ENCODE results near the gene DNAJC6. TPM values are rescaled to one million over a fixed set of nuclear protein-coding genes. Genes with fewer than 3 reads are reported as not detected.
"Not testable (repeated sequence)": the region's sequence is repeated elsewhere in the genome, so short reads cannot be mapped to it uniquely, and the experiment has no call there.

DNAJC6 gene
- total and polyA plus RNA-seq, 2 experiments from 2014 or later = 2.5 to 2.8 TPM

GRCh38 chr1:65284229-65284628 lies 25.1 kb upstream of the DNAJC6 start:
- no peak overlapping the region for H3K4me2 ChIP-seq (ENCODE audit: unreplicated experiment)
- no peak overlapping the region for H3K9ac ChIP-seq
- no peaks in the 10 kb centered on the region for H4K20me1 ChIP-seq (ENCODE audit: insufficient read depth)
- H3K79me2 ChIP-seq (ENCODE audit: insufficient read depth) = no peaks in the 10 kb centered on the region
- no peaks in the 10 kb centered on the region for H3K9me3 ChIP-seq (ENCODE audit: low read depth)
- no peak overlapping the region for H3K27ac ChIP-seq
- in situ Hi-C loops (cut with MboI) = no loop called here
- H3K27me3 ChIP-seq (replicated peaks; ENCODE audit: insufficient read depth) = no peaks in the 10 kb centered on the region
- no peaks in the 10 kb centered on the region for H3F3A ChIP-seq (ENCODE audit: insufficient read depth)
- no peaks in the 10 kb centered on the region for H3K36me3 ChIP-seq (ENCODE audit: low read depth)
- DNase-seq = no peak
- no peaks in the 10 kb centered on the region for H3K4me1 ChIP-seq (ENCODE audit: insufficient read depth)
- TF ChIP-seq EZH2 (IDR thresholded peaks at IDR 0.05; ENCODE audit: insufficient read depth, poor library complexity, severe bottlenecking) (no peak), EZH2phosphoT487 (IDR thresholded peaks at IDR 0.05; ENCODE audit: insufficient read depth, low read depth) (no peak)
- WGBS, 2 experiments (ENCODE audit: low coverage in 1 of 2, low lambda C conversion rate in 2 of 2, missing lambda C conversion rate in 2 of 2) = 87 to 90% methylated on average over 3 of the region's 3 CpGs
- no peak overlapping the region for H3K4me3 ChIP-seq
- H2AFZ ChIP-seq = no peak overlapping the region
- no peaks in the 10 kb centered on the region for H3K9me2 ChIP-seq (ENCODE audit: insufficient read depth)

GRCh38 chr1:65289449-65289848 lies 19.9 kb upstream of the DNAJC6 start:
- in situ Hi-C loops (cut with MboI) = no loop called here
- no peaks in the 10 kb centered on the region for H3F3A ChIP-seq (ENCODE audit: insufficient read depth)
- H3K9me3 ChIP-seq (ENCODE audit: low read depth) = no peaks in the 10 kb centered on the region
- TF ChIP-seq EZH2 (IDR thresholded peaks at IDR 0.05; ENCODE audit: insufficient read depth, poor library complexity, severe bottlenecking) (no peak), EZH2phosphoT487 (IDR thresholded peaks at IDR 0.05; ENCODE audit: insufficient read depth, low read depth) (no peak)
- no peaks in the 10 kb centered on the region for H3K36me3 ChIP-seq (ENCODE audit: low read depth)
- H3K4me3 ChIP-seq = no peak overlapping the region
- H3K27ac ChIP-seq = no peak overlapping the region
- no peaks in the 10 kb centered on the region for H3K9me2 ChIP-seq (ENCODE audit: insufficient read depth)
- H3K27me3 ChIP-seq (replicated peaks; ENCODE audit: insufficient read depth) = no peaks in the 10 kb centered on the region
- DNase-seq = no peak
- H3K4me1 ChIP-seq (ENCODE audit: insufficient read depth) = no peaks in the 10 kb centered on the region
- no peaks in the 10 kb centered on the region for H4K20me1 ChIP-seq (ENCODE audit: insufficient read depth)
- no peaks in the 10 kb centered on the region for H3K79me2 ChIP-seq (ENCODE audit: insufficient read depth)
- no peak overlapping the region for H3K4me2 ChIP-seq (ENCODE audit: unreplicated experiment)
- no peak overlapping the region for H3K9ac ChIP-seq
- H2AFZ ChIP-seq = no peak overlapping the region

GRCh38 chr1:65291818-65292217 lies 17.5 kb upstream of the DNAJC6 start:
- H3K9ac ChIP-seq; H3K36me3 ChIP-seq (ENCODE audit: low read depth); H3K9me3 ChIP-seq (ENCODE audit: low read depth); H3K4me2 ChIP-seq (ENCODE audit: unreplicated experiment); H3K4me3 ChIP-seq; H4K20me1 ChIP-seq (ENCODE audit: insufficient read depth); H3K9me2 ChIP-seq (ENCODE audit: insufficient read depth); H3K4me1 ChIP-seq (ENCODE audit: insufficient read depth); in situ Hi-C loops (cut with MboI); H2AFZ ChIP-seq; H3K27ac ChIP-seq; DNase-seq; H3F3A ChIP-seq (ENCODE audit: insufficient read depth); H3K27me3 ChIP-seq (replicated peaks; ENCODE audit: insufficient read depth); H3K79me2 ChIP-seq (ENCODE audit: insufficient read depth): not testable (repeated sequence)
- 77 to 84% methylated on average over 9 of the region's 9 CpGs for WGBS, 2 experiments (ENCODE audit: low coverage in 1 of 2, low lambda C conversion rate in 2 of 2, missing lambda C conversion rate in 2 of 2)

- Histone ChIP-seq H3K9ac (no peak overlapping the region), H3K27me3 (replicated peaks; ENCODE audit: insufficient read depth) (no peaks in the 10 kb centered on the region), H3K4me3 (no peak overlapping the region), H3K27ac (no peak overlapping the region), H3F3A (ENCODE audit: insufficient read depth) (no peaks in the 10 kb centered on the region), H3K9me2 (ENCODE audit: insufficient read depth) (no peaks in the 10 kb centered on the region), H2AFZ (no peak overlapping the region), H4K20me1 (ENCODE audit: insufficient read depth) (no peaks in the 10 kb centered on the region), H3K4me2 (ENCODE audit: unreplicated experiment) (no peak overlapping the region), H3K9me3 (ENCODE audit: low read depth) (no peaks in the 10 kb centered on the region), H3K4me1 (ENCODE audit: insufficient read depth) (no peaks in the 10 kb centered on the region), H3K36me3 (ENCODE audit: low read depth) (no peaks in the 10 kb centered on the region), H3K79me2 (ENCODE audit: insufficient read depth) (no peaks in the 10 kb centered on the region)
- TF ChIP-seq EZH2phosphoT487 (IDR thresholded peaks at IDR 0.05; ENCODE audit: insufficient read depth, low read depth) = no peak
- no peak for TF ChIP-seq EZH2 (IDR thresholded peaks at IDR 0.05; ENCODE audit: insufficient read depth, poor library complexity, severe bottlenecking)
- no peak for DNase-seq
- in situ Hi-C loops (cut with MboI) = no loop called here
- 64 to 74% methylated on average over 2 of the region's 2 CpGs for WGBS, 2 experiments (ENCODE audit: low coverage in 1 of 2, low lambda C conversion rate in 2 of 2, missing lambda C conversion rate in 2 of 2)
These were observed 16.3 kb upstream of the DNAJC6 start for GRCh38 chr1:65292861-65293593.

GRCh38 chr1:65297706-65298105 lies 11.6 kb upstream of the DNAJC6 start:
- no peaks in the 10 kb centered on the region for H3K9me3 ChIP-seq (ENCODE audit: low read depth)

More at GRCh38 chr1:65297706-65298105, 11.6 kb upstream of the DNAJC6 start:
- H3K9me2 ChIP-seq (ENCODE audit: insufficient read depth) = no peaks in the 10 kb centered on the region
- H3K4me3 ChIP-seq = no peak overlapping the region
- no peak for DNase-seq
- no peak for TF ChIP-seq EZH2 (IDR thresholded peaks at IDR 0.05; ENCODE audit: insufficient read depth, poor library complexity, severe bottlenecking)
- no peak for TF ChIP-seq EZH2phosphoT487 (IDR thresholded peaks at IDR 0.05; ENCODE audit: insufficient read depth, low read depth)
- H3K79me2 ChIP-seq (ENCODE audit: insufficient read depth) = no peaks in the 10 kb centered on the region
- H3K4me2 ChIP-seq (ENCODE audit: unreplicated experiment) = no peak overlapping the region
- no peaks in the 10 kb centered on the region for H3K36me3 ChIP-seq (ENCODE audit: low read depth)
- H3K4me1 ChIP-seq (ENCODE audit: insufficient read depth) = no peaks in the 10 kb centered on the region
- in situ Hi-C loops (cut with MboI) = no loop called here
- H3K27me3 ChIP-seq (replicated peaks; ENCODE audit: insufficient read depth) = no peaks in the 10 kb centered on the region
- H2AFZ ChIP-seq = no peak overlapping the region
- H3F3A ChIP-seq (ENCODE audit: insufficient read depth) = no peaks in the 10 kb centered on the region
- H4K20me1 ChIP-seq (ENCODE audit: insufficient read depth) = no peaks in the 10 kb centered on the region
- no peak overlapping the region for H3K9ac ChIP-seq
- 49 to 54% methylated on average over 4 of the region's 4 CpGs for WGBS, 2 experiments (ENCODE audit: low coverage in 1 of 2, low lambda C conversion rate in 2 of 2, missing lambda C conversion rate in 2 of 2)
- no peak overlapping the region for H3K27ac ChIP-seq
